Measurements from ENCODE around the gene LPP. TPM values are rescaled to one million over a fixed set of nuclear protein-coding genes. Genes with fewer than 3 reads are reported as not detected.

Gene LPP
- total and polyA plus RNA-seq, 2 of the 4 experiments (the other 2 are of a cell fraction): 16.0 to 130 TPM

DNA sequence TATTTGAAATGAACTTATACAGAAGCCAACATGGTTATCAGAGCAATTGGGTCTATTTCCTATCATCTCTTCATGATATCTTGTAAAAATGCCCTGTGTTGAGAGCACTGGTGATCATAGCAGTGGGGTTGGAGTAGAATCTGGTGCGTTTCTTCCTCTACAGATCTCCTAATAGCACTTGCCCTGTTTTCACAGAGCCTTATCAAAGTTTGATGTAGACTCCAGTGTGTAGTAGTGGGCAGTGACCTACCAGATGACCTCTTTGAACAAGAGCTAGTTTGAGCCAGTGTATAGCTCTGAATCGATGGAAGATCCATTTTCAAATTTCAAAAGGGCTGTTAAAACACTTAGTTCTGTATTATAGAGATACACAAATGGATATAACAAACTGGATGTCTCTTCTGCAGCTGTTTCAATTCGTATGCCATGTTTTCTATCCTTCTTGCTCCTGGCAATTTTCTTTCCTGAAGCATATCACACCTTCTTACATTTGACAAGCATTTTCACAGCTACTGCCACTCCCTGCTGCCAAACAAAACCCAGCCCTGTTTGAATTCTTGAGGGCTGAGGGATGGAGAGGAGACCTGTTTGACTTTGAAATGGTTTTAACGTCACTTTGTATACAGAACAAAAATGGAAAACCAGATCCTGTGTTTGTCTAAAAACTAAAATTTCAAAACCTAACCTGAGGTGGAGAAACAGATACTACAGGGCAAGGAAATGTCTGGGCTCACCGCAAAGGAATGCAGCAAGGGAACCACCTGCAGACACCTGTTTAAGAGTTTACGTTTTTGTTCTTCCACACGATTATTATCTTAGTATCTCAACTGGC, 663.4 kb downstream of the LPP start:
- POLR2A ChIA-PET (ENCODE audit: unreplicated experiment): interaction anchor here (0.6 kb wide), 2 partner anchors 752 to 1364 kb away, joined by 3 to 4 read pairs; no protein-coding TSS in a partner anchor
- Histone ChIP-seq H2BK5ac (ENCODE audit: low read depth, low read length, poor library complexity, severe bottlenecking) (no peak overlapping the region), H3K23ac (ENCODE audit: low read depth, low read length) (no peak overlapping the region), H4K5ac (ENCODE audit: low read depth, low read length) (no peak overlapping the region), H4K91ac (ENCODE audit: insufficient read depth, low read depth, low read length) (no peak overlapping the region), H2BK20ac (ENCODE audit: low read depth, low read length) (no peak overlapping the region), H2AK9ac (replicated peaks; ENCODE audit: low read depth, low read length, poor library complexity) (no peak overlapping the region), H3K9me3 (ENCODE audit: control insufficient read depth, insufficient read depth, low read length) (no peaks in the 10 kb centered on the region), H2AK5ac (ENCODE audit: low read depth, low read length) (no peak overlapping the region), H2AFZ (replicated peaks; ENCODE audit: low read length, poor library complexity) (no peak overlapping the region), H3K79me1 (ENCODE audit: low read depth in 1 of 2, low read length in 2 of 2) (peaks cover 37 to 57% of the 10 kb centered on the region in 2 experiments), H2BK120ac (ENCODE audit: low read depth, low read length) (no peak overlapping the region), H2BK15ac (ENCODE audit: low read depth, low read length) (no peak overlapping the region), H4K8ac (ENCODE audit: low read depth in 2 of 2, low read length in 2 of 2) (no peak overlapping the region), H3K4me2 (ENCODE audit: low read depth, low read length) (no peak overlapping the region), H3K27me3 (ENCODE audit: control insufficient read depth, insufficient read depth, low read length) (no peaks in the 10 kb centered on the region), H3K14ac (replicated peaks; ENCODE audit: low read depth, low read length) (no peak overlapping the region), H3K9ac (ENCODE audit: low read depth, low read length) (no peak overlapping the region), H3K56ac (ENCODE audit: extremely low read depth, insufficient read depth, low read length) (no peak overlapping the region), H3K36me3 (ENCODE audit: control insufficient read depth, insufficient read depth, low read length) (no peaks in the 10 kb centered on the region), H4K20me1 (ENCODE audit: insufficient read depth, low read length) (peaks cover 10% of the 10 kb centered on the region; the same call in 1 of the 2 replicates), H3K27ac (ENCODE audit: insufficient read depth, low read length) (no peak overlapping the region), H3K4me3 (ENCODE audit: insufficient read depth, low read depth, low read length) (no peak overlapping the region), H3K4ac (ENCODE audit: low read depth, low read length) (no peak overlapping the region), H3K18ac (ENCODE audit: low read depth, low read length) (no peak overlapping the region), H3K4me1 (ENCODE audit: control insufficient read depth, insufficient read depth, low read length) (no peaks in the 10 kb centered on the region), H3K9me1 (ENCODE audit: insufficient read depth, low read length) (peaks cover 14% of the 10 kb centered on the region)
- no peak for DNase-seq
- TF ChIP-seq POLR2A (IDR thresholded peaks at IDR 0.05; ENCODE audit: low read depth, low read length) (no peak), ELK1 (IDR thresholded peaks at IDR 0.05; ENCODE audit: borderline replicate concordance, low read depth, low read length) (no peak), NFE2L2 (IDR thresholded peaks at IDR 0.05; ENCODE audit: low read depth, low read length) (no peak), SMC3 (IDR thresholded peaks at IDR 0.05; ENCODE audit: low read depth, low read length) (no peak), MAFK (IDR thresholded peaks at IDR 0.05; ENCODE audit: low read depth, low read length) (no peak), CEBPB (IDR thresholded peaks at IDR 0.05; ENCODE audit: low read depth, low read length) (no peak), MXI1 (IDR thresholded peaks at IDR 0.05; ENCODE audit: borderline replicate concordance, low read depth, low read length) (no peak), CHD1 (IDR thresholded peaks at IDR 0.05; ENCODE audit: low read depth, low read length) (no peak), MAZ (IDR thresholded peaks at IDR 0.05; ENCODE audit: borderline replicate concordance, low read depth, low read length) (no peak), BHLHE40 (IDR thresholded peaks at IDR 0.05; ENCODE audit: low read depth, low read length) (no peak), FOS (IDR thresholded peaks at IDR 0.05; ENCODE audit: low read depth, low read length) (no peak), USF2 (IDR thresholded peaks at IDR 0.05; ENCODE audit: low read depth, low read length) (no peak), RCOR1 (IDR thresholded peaks at IDR 0.05; ENCODE audit: insufficient replicate concordance, low read length) (no peak), RAD21 (IDR thresholded peaks at IDR 0.05; ENCODE audit: low read length) (no peak)
- dilution Hi-C loops (cut with HindIII; ENCODE audit: low sequenced_read_pairs, unreplicated experiment) (no loop called here), in situ Hi-C loops (cut with MboI; ENCODE audit: low sequenced_read_pairs) (no loop called here), intact Hi-C loops (cut with micrococcal nuclease) (no loop called here)
- 100% methylated on average over 1 of the region's 7 CpGs; no CpG with 5 or more reads in 1 of the 2 experiments for WGBS, 2 experiments (ENCODE audit: extremely low coverage in 2 of 2, insufficient read length in 1 of 2)
- BruUV-seq (replicated peaks): no TSS peak
- no peak for ATAC-seq (ENCODE audit: low read depth)
- CTCF ChIA-PET: no interaction called here
